ENCODE results near the gene INPP5A.

The INPP5A gene

GRCh38 chr10:132601567-132601966 is 64.0 kb downstream of the INPP5A start:
- no peak for DNase-seq

GRCh38 chr10:132602614-132603013 is 65.0 kb downstream of the INPP5A start:
- no peak for DNase-seq

DNA sequence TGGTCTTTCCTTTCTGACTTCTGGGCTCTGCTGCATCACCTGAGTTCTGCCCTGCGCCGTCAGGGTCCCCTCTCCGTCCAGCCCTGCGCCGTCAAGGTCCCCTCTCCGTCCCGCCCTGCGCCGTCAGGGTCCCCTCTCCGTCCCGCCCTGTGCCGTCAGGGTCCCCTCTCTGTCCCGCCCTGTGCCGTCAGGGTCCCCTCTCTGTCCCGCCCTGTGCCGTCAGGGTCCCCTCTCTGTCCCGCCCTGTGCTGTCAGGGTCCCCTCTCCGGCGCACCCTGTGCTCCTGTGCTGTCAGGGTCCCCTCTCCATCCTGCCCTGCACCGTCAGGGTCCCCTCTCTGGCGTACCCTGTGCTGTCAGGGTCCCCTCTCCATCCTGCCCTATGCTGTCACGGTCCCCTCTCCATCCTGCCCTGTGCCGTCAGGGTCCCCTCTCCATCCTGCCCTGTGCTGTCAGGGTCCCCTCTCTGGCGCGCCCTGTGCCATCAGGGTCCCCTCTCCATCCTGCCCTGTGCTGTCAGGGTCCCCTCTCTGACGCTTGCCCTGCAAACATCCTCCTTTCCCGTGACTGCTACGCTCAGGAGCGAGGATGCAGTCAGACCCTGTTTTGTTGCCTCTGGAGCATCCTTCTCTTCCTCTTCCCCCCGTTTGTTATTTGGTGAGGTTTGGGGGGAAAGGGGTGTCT is 66.4 kb downstream of the INPP5A start:
- DNase-seq, result no peak

GRCh38 chr10:132604686-132605085 is 67.1 kb downstream of the INPP5A start:
- DNase-seq, result no peak

DNA sequence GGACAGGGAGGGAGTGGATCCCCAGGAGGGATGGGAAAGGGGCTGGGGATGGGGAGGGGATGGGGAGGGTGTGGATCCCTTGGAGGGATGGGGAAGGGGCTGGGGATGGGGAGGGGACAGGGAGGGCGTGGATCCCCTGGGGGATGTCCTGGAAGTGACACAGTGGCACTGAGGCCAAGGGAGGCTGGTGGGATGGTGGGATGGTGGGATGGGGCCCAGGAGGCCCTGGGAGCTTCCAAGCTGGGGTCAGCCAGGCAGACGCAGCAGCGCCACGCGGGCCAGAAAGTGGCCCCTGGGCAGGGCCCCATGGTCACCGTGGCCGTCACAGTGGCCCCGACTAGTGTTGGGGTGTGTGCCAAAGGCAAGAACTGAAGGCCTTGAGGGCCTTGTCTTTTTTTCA is 67.8 kb downstream of the INPP5A start:
- DNase-seq, result no peak

GRCh38 chr10:132606031-132606491 is 68.5 kb downstream of the INPP5A start:
- DNase-seq, result no peak

- DNase-seq, result no peak
These were observed 69.1 kb downstream of the INPP5A start for GRCh38 chr10:132606536-132607316.

DNA sequence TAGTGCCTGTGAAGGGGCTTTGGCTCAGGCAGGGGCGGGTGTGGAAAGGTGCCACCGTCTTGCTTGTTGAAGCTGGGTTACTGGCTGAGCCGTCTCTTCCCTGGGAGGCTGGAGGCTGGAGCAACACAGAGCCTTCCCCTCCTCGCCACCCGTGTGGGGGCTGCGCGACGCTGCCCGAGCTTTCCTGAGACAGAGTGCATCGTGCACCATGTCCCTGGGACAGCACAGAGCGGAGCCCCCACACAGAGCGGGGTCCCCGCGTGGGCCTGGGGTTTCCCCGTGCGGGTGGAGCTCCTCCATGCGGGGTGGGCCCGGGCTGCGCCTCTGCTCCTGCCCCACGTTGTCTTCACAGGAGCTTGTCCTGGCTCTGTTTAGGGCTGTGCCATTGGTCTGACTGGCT is 69.9 kb downstream of the INPP5A start:
- DNase-seq, result no peak

GRCh38 chr10:132607961-132608495 is 70.4 kb downstream of the INPP5A start:
- no peak for DNase-seq

- DNase-seq, result no peak
These were observed 71.1 kb downstream of the INPP5A start for GRCh38 chr10:132608511-132609195.

GRCh38 chr10:132609211-132609610 is 71.6 kb downstream of the INPP5A start:
- DNase-seq, result no peak

DNA sequence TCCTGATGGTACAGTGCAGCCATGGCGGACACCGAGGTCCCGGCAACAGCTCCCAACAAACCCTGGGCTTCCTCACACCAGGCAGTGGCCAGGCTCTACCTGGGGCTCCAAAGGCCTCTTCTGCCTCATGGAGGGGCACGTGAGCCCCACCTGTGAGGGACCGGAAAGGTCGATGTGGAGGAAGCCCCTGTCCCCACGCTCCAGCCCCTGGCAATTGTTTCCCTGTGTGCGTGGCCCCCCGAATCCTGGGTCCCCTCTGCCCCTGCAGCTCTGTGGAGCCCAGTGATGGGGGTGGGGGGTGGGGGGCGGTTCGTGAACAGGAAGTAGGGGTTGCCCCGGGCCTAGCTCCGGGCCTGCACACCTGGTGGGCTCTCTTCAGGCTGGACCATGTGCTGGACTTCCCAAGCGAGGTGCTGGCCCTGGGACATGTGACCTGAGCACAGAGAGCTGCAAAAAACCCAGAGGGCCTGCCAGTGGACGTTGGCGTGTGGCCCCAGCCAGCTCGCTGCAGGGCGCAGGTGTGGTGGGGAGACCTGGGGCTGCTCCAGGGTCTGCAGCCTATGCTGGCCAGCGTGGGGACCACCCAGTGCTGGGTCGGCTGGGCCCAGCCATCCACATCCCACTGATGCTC is 72.6 kb downstream of the INPP5A start:
- DNase-seq, result no peak

- no peak for DNase-seq
These were observed 73.7 kb downstream of the INPP5A start for GRCh38 chr10:132611026-132611910.

DNA sequence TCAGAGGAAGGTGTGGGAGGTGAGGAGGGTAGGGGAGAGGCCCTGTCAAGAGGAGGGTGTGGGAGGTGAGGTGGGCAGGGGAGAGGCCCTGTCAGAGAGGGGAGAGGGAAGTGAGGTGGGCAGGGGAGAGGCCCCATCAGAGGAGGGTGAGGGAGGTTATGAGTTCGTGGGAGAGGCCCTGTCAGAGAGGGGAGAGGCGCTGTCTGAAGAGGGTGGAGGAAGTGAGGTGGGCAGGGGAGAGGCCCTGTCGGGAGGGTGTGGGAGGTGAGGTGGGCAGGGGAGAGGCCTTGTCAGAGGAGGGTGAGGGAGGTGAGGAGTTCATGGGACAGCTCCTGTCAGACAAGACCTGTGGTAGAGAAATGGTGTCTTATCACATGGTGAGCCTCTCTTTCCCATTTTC is 74.4 kb downstream of the INPP5A start:
- no peak for DNase-seq

DNA sequence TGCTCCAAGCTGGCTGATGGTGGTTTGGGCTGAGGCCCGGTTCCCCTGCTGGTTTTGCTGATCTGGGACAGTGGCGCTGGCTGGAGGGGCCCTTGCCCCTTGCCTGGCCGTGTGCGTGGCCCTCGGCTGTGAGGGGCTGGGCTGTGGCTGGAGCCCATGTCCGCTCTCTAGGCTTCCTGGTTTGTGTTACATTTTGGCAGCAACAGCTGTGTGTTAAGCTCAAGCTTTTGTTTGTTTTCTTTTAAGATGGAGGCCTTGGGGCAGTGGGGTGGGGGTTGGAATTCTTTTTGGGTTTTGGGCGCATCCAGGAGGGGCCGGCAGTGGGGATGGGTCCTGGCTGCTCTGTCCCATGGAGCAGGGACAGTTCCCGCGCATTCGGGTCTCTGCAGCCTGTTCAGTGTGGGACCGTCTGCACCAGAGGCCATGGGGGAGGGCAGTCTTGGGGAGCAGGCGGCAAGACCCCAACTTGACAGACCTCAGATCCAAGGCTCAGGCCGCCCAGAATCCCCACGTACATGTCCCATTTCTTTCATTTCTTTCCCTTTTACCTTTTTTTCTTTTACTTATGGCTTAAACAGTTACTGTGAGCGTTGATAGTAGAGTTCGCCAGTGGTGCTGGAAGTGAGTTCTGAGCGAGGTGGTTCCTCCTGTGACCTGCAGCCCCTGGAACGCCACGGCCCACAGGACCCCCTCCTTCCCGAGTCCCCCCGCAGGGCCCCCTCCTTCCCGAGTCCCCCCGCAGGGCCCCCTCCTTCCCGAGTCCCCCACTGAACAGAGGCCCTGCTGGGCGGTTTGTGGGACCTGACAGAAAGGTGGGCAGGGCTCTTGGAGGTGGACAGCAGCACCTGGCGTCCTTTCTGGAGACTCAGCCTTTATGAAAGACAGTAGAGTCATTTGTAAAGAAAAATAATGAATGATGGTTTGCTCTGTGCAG is 75.3 kb downstream of the INPP5A start:
- DNase-seq, result no peak

DNA sequence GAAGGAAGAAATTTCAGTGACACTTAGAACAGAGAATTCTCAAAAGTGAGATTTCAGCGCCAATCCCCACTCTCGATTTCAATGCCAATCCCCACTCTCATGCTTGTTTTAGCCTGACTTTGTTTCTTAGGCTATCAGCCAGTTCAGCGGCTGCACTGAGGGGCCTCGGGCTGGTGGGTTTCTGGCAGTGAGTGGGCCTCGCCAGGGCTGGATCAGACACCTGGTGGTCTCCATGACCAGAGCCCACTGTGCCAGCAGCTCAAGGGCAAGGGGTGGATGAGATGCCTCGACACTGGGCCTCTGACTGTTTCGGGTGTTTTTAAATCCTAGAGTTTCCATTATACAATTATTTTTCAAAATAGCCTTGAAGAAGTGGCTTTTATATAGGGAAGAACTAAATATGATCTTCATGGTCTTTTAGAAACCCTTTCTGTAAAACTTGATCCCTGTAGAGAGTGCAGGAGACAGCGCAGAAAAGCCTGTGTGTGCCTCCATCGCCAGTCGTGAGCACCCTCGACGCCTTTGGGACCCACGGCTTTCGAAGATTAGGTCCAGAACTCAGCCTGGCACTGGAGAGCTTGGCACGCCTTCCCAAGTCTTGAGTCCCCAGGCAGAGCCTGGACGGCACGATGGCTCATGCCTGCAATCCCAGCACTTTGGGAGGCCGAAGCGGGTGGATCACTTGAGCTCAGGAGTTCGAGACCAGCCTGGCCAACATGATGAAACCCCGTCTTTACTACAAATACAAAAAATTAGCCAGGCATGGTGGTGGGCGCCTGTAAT is 76.2 kb downstream of the INPP5A start:
- DNase-seq, result no peak

DNA sequence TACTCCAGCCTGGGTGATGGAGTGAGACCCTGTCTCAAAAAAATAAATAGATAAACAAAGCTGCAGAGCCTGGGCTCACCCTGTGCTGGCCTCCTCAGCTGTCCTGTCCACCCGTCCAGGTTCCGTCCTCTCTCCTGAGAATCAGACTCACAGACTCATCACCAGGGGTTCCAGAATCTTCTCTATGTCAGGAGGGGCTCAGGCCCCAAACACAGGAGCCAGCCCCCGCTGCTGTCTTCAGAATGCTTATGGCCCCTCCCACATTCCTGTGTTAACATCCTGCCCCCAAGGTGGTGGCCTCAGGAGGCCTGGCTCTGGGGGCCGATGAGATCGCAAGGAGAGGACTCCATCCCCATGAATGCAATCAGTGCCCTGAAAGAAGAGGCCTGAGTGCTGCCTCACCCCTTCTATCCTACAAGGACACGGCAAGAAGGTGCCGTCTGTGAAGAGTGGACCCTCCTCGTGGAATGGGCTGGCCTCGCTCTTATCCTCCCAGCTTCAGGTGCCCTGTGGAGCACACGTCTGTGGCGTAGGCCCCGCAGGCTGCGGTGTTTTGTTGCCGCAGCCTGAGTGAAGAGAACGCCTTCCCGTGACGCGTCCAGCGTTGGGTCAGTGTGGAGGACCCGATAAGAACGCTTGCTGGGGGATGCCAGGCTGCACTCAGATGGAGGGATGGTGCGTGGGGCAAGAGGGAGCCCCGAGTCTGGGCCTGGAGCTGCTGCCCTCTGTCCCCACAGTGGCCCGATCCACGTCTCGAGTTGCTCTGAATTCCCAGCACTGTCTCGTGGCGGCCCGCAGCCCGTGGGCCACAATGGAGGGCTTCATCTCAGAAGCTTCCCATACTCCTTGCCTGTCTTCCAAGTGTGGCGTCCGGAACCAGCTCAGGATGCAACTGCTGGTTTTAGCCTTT is 77.1 kb downstream of the INPP5A start:
- no peak for DNase-seq

GRCh38 chr10:132615341-132616169 is 78.0 kb downstream of the INPP5A start:
- no peak for DNase-seq

All from NCI-H2227 treated with DMSO at 0.1 percent for 48 hours (cell line).